HL-60/S4 treated with retinoic acid at 250 ng/mL for 4 days and 3 days (cell line): ENCODE measurements around the gene KCNN3.

Experiments
- in situ Hi-C: fragments of 300-500 bp; cut with MboI; formaldehyde crosslinking; loops from 2 replicates; pipeline ENCODE4 v1.7.0; 2022; ENCODE audit warnings: low sequenced_read_pairs

Gene KCNN3

DNA sequence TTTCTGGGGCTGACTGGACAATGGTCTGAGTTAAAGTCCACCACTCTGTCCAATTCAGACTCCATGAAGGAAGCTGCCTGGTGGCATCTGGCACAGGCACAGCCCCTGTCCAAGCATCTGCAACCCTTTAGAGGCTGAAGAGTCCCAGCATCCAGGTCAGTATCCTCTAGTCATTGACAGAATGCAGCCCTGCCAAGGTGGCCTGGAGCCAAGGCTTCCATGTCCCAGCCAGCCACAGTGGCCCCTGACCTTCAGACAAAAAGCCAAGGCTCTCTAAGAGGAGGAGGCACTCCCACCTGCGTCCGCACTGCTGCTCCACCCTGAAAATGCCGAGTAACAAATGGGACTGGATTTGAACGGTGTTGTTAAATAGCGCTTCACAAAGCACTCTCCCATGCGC, 49.4 kb downstream of the KCNN3 start:
- in situ Hi-C loops = no loop called here

- in situ Hi-C loops = no loop called here
Observed at GRCh38 chr1:154819628-154820590, 50.2 kb downstream of the KCNN3 start.

DNA sequence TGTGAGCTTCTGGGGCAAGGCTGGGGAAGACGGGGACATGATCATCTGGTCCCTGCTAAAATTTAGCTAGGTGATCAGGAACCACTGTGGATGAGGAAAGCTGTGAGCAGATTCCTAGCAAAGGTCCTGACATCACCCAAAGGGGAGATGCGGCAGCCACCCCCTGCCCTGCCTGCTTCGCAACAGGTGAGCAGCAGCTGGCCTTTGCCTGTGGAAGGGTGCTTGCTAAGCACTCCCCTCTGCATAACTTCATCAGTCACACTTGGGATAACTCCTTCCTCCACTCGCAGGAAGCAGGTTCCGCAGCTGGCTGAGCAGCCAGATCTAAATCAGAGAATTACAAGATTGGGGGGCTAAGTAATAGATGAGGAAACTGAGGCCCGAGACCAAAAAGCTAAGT, 51.2 kb downstream of the KCNN3 start:
- in situ Hi-C loops = no loop called here

GRCh38 chr1:154816937-154817336, 53.1 kb downstream of the KCNN3 start:
- in situ Hi-C loops = no loop called here

- in situ Hi-C loops = no loop called here
Observed at GRCh38 chr1:154816369-154816768, 53.7 kb downstream of the KCNN3 start.

GRCh38 chr1:154813846-154814505, 56.1 kb downstream of the KCNN3 start:
- in situ Hi-C loops = no loop called here

DNA sequence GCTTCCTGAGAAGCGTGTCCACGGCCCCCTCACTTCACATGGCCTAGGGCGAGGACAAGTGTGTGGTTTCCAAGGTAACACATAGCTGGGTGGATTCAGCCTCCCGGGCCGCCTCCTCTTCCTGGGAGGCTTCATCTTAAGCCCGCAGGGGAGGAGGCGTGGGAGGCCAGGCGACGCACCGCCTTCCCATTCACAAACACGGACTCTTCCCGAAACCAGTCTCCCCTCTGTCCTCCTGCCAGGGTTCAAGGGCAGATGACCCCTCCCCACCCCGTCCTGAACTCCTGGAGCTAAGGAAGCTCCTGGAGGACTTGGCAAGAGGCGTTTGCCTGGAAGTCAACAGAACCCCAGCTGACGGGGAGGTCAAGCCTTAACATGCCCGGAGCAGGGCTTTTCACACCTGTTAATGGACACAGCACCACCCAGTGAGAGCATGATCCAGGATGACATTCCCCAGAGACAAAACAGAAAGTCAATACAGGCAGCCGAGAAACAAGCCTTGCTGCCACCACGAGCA, 56.7 kb downstream of the KCNN3 start:
- in situ Hi-C loops = no loop called here

GRCh38 chr1:154812877-154813276, 57.2 kb downstream of the KCNN3 start:
- in situ Hi-C loops = no loop called here

GRCh38 chr1:154810571-154810970, 59.5 kb downstream of the KCNN3 start:
- in situ Hi-C loops = no loop called here

GRCh38 chr1:154809436-154810413, 60.4 kb downstream of the KCNN3 start:
- in situ Hi-C loops = no loop called here

GRCh38 chr1:154808909-154809262, 61.2 kb downstream of the KCNN3 start:
- in situ Hi-C loops = no loop called here

DNA sequence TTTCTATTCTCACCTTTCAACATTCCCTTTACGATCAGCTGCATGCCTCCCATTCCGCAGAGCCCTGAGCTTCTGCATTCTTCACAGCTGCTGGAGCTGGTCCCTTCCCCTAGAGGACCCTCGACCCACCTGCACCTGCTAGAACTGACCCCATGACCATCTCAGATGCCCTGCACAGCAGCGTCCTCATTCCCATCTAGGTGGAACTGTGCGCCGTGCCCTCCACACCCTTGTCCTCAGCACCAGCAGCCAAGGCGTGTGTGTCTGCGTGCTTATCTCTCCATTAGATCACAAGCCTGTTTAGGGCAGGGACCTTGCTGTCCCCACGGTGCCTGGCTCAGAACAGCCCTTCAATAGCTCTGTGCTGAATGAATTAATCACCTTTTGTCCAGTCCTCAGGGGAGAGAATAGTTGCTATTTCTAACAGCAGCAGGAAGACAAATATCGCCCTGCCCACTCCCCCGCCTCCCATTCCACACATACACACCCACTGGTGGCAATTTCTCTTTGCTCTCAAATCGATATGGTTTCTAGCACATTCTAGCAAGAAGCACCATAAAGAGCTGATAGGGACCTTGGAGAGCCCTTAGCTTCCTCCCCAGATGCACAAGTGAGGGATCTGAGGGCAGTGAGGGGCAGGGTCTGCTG, 61.7 kb downstream of the KCNN3 start:
- in situ Hi-C loops = no loop called here

GRCh38 chr1:154807048-154807591, 63.0 kb downstream of the KCNN3 start:
- in situ Hi-C loops = no loop called here

GRCh38 chr1:154806333-154806732, 63.7 kb downstream of the KCNN3 start:
- in situ Hi-C loops = no loop called here

DNA sequence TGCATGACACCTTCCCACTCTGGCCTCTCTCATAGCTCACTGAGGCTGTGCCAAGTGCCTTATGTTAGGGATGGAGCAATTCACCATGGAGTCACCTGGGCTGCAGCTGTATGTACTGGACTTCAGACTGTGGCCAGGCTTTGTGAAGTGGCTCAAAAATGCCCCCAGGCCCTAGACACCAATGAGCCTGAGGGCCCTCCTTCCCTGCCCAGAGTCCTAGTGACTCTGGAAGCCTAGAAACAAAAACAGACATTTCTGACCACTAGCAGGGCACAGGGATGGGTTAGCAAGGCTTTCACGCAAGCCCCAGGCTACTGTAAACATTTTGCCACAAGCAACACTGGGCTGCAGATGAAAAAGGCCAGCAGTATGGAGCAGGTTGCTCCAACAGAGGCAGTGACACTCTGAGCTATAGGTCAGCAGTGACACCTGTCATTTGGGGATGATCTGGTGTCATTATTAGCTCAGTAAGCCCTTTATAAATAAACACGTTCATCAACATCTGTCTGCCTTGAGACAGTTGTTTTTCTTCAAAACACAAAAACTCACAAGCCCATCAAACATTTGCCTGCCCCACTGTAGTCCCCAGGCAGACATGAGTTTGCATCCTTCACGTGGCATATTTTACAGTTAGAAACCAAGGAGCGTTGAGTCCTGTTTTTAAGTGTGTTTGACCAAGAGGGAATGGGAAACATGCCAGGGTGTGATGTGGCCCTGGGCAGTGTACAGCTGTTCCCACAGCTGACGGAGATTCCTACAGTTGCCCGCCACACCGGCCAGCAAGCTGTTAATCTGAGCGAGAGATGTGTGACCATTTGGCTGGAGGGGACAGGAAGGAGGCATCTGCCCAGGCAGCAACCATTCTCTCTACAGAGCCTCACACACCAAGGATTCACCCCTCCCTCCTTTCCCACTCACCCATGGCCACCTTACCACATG, 66.8 kb downstream of the KCNN3 start:
- in situ Hi-C loops = no loop called here

GRCh38 chr1:154802336-154802969, 67.6 kb downstream of the KCNN3 start:
- in situ Hi-C loops = no loop called here

GRCh38 chr1:154801234-154802011, 68.7 kb downstream of the KCNN3 start:
- in situ Hi-C loops = no loop called here

- in situ Hi-C loops = no loop called here
Observed at GRCh38 chr1:154799188-154799587, 70.9 kb downstream of the KCNN3 start.
